GM18870 (cell line): ENCODE results near the gene SRPX.

Experiments used
- ATAC-seq: cut with Tn5 transposase; IDR thresholded peaks from one replicate; pipeline ENCODE4 v1.9.1; 2021; ENCODE audit warnings: moderate library complexity; ENCODE audit not compliant: unreplicated experiment

The SRPX gene

DNA sequence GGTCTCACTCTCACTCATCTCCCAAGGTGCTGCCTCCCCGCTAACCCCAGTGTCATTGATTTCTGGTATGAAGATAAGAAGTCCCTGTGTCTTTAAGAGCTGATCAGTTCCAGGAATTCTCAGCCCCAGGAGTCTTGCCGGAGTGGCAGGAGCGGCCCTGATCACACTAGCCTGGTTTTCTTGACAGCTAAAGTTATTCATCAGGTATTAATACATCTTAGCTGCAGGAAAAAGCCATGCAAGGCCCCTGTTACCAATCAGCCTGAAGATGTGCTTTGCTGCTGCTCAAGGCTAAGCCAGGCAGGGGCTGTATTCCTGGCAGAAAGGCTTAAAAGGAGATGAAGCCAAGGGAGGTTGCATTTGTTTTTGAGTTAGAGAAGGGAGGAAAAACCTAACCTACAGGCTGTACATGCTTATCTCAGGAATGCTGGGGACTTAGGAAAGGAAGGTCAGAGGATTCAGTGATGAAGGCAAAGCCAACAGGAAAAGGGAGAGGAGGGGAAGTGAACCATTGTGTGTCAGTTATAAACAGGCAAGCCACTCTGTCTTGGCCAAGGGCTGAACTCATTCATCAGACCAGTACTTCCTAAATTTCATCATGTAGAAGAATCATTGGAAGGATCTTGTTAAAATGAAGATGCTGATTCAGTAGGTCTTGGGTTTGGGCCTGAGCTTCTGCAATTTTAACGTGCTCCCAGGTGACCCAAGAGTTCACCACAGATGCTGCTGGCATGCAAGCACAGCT, 8.6 kb downstream of the SRPX start:
- ATAC-seq = no peak

GRCh38 chrX:38206542-38206941, 14.1 kb downstream of the SRPX start:
- no peak for ATAC-seq

DNA sequence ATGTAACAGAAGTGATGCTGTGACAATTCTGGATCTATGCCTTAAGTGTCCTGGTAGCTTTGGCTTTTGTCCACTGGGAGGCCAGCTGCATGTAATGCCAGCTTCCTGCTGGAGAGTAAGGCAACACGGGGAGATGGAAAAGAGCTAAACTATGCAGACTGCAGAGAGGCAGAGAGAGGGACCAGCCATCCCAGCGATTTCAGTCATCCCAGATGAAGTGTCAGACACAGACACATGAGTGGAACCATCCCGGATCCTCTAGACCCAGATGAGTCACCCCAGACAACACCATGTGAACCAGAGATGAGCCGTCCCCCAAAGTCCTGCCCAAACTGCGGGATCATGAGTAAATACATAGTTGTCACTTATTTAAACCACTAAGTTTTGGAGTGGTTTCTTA, 14.6 kb downstream of the SRPX start:
- no peak for ATAC-seq

DNA sequence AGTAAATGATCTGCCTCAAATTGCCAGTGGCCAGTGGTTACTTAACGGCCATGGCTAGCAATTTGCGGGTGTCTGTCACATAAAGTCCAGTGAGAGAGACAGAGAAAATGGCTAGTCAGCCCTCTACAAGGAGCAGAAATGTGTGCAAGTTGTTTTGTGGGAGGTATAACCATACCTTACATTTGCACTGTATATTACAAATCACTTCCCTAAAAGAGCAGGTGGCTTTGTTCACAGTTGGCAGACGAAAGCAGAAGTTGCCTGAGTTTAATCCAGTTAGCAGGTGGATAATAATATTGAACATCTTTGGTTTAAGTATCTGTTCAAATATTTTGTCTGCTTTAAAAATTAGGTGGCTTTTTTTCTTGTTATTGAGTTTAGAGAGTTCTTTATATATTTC, 15.6 kb downstream of the SRPX start:
- ATAC-seq = no peak

DNA sequence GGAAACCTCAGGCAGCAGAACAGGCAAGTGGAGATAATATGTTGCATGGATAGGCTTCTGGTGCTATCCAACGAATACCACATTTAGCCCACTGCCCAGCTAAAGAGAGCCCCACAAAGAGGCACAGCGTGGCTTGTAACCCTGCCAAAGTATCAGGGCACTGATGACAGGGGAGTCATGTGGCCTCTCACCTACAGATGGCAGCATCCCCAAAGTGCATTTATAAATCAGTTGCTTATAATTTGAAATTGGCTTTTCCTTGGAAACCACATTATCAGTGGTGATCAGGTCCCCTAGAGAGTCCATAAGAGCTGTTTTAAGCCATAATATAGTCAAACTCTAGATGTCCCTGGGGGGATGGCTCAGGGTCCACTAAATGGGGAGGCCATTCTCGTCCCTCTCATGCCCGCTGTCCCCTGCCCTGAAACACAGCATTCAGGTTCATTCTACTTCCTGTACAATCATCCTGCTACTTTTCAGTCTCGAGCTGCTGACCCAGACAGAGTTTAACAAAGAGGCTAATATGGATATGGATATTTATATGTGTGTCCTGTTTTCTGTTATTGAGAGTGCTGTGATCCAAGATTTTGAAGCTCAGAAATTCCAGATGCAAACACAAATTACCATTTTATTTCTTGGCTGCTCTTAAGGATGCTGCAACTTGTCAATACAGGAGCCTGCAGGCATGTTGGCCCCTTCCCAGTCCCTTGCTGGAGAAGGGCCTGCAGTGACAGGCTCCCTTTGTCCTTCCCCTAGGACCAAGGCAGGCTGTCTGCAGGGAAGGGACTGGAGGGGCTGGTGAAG, 28.5 kb downstream of the SRPX start:
- ATAC-seq = no peak

DNA sequence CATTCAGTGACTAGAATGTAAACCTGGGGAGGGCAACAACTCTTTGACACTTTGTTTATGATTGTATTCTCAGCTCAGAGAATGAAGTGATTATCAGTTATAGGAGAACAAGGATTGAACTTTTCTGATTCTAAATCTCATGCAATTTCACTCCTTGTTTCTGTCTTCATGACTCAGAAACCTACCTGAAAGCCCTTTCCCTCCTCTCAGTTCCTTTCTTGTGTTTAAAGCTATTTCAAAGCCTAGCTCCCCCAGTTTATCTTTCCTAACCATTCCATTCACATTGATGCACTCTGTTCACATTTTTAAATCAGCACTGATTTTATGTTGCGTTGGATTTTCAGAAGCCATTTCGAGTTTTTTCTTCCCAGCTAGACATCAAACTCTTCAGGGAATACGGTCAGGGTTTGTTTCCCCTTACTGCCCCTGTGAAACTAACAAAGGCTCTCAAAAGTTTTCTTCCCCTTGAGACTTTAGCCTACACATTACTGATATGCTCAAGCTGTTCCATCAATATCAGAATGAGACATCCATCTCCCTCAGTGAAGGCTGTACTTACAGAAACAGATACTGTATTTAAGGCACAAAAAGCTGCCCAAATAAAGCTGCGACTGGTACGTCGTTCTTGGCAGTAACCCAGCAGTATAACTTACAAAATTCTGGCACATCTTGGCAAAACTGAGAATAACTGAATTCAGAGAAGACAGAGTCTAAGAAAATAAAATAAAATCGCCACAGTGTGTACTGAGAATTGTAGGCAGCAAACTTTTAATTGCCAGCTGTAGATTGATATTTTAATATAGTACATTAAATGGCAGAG, 31.0 kb downstream of the SRPX start:
- ATAC-seq = no peak

- no peak for ATAC-seq
These were observed 37.1 kb downstream of the SRPX start for GRCh38 chrX:38183596-38183995.

GRCh38 chrX:38181357-38181756, 39.3 kb downstream of the SRPX start:
- ATAC-seq = no peak

DNA sequence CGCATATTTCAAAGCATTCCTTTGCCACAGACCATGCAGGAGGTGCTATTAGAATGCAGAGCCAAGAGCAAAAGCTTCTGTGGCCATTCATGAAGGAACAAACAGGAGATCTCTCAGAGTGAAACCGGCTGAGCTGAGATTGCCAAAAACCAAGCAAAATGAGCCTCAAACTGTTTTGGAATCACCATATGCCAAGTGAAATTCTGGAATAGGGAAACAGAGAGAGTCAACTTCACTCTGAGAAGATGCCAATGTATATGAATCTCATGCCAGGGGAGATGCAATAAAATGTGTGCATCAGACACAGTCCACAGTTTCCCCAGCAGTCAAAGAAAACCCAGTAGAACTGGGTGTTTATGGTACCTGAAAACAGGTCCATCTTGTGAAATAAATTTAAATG, 42.3 kb downstream of the SRPX start:
- no peak for ATAC-seq

DNA sequence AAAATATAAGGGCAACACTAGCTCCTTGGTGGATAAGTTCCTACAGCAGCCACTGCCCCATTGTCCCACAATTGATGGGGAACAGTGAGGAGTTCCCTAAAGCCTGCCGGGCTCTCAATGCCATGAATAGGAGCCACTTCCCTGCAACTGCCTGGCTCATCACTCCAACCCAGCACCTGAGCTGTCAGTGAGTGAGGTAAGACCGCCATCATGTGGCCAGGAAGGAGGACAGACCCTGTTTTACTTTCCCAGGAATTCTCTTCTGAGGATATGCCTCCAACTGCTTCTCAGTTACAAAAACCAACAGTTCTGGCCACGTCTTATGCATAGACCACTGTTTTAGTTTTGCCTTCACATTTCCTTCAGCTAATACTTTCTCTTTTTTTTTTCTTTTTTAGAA, 45.5 kb downstream of the SRPX start:
- ATAC-seq = no peak

DNA sequence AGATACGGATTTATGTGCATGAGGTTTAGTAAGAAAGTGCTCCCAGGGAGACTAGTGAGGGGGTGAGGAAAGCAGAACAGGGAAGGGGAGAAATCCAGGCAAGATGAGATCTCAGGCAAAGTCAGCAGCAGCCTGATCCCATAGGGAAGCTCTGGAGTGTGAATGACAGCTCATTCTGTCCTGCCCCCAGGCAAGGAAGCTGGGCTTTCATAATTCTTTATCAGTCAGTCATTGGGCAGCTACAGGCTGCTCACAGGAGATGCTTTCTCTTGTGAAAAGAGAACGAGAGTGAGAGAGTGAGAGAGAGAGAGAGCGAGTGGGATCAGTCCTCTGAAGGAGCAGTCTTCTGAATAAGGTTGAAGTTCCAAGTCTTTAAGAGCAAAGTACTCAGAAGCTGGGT, 48.1 kb downstream of the SRPX start:
- no peak for ATAC-seq

GRCh38 chrX:38170556-38170955, 50.1 kb downstream of the SRPX start:
- no peak for ATAC-seq

DNA sequence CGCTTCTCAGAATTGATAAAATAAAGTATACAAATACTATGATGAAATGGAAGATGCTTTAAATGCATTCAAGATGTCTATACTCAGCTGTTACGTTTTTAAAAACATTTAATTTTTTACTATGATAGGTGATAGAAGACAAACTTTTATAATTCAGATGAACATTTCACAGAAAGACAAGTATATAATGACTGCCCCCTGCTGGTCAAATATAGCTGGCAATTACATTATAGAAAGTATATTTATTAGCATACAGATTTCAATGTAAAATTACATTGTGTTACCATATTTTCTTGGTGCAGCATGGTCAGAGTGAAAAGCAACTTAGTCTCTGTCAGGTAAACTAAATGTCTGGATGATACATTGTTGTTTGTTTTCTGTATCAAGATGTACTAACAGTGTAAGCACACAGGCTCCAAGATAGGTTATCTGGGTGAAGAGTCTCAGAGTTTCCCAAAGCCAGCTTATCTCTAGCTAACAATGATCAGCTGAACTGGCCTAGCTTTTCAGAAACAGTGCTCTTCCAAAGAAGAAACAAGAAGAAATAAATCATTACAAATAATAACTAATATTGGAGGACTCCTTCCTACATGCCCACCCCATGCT, 54.1 kb downstream of the SRPX start:
- no peak for ATAC-seq

- ATAC-seq = no peak
These were observed 55.6 kb downstream of the SRPX start for GRCh38 chrX:38165023-38165422.

GRCh38 chrX:38163193-38163592, 57.5 kb downstream of the SRPX start:
- no peak for ATAC-seq

DNA sequence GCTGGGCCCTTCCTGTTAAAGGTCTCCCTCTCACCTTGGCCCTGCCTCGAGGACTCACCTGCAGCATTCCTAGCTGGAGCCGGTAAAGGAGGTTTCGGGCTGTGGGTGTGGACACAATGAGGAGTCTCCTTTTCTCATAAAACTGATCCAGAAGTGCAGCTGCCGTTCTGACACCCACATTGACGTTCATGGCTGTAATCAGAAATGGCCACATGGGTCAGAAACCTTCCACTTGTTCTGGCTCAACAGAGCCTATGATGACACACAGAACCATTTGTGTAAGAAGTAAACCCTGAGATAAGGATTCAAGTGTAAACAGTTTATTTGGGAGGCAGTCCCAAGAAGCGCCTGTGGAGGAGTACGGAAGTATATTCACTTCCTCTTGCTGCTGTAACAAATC, 63.8 kb downstream of the SRPX start:
- ATAC-seq = no peak

DNA sequence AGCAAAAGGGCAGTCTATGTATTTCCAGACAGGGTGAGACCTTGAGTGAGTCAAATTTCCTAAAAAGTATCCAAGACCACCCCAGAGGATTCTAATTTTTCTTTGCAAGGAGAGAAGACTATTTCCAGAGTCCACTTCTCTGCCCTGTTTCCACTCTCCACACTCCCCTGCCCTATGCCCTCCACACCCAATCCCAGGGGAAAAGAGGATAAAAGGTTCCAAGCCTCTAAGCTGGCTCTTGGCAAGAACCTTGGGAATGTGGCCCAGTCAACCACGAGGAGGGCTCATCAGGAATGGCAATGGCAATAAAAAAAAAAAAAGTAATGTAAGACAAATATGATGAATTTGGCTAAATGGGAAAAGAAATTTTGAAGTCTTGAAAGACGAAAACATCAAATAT, 65.9 kb downstream of the SRPX start:
- ATAC-seq = no peak

DNA sequence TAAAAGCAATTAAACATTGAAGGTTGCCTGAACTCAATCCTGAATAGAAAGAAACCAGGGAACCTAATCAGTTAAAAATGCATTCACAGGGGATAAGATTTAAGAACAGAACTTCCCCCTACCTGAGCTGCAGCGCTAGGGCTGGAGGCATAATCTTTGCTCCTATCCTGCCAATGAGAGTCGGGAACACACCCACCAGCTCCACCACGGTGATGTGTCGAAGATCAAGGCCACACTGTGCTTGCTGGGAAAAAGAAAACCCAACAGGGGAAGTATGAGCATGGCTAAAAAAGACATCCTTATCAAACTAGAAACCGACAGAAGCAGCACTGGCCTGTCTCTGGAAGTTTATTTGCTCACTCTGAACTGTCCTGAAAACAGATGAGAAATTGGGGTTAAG, 66.3 kb downstream of the SRPX start:
- no peak for ATAC-seq

DNA sequence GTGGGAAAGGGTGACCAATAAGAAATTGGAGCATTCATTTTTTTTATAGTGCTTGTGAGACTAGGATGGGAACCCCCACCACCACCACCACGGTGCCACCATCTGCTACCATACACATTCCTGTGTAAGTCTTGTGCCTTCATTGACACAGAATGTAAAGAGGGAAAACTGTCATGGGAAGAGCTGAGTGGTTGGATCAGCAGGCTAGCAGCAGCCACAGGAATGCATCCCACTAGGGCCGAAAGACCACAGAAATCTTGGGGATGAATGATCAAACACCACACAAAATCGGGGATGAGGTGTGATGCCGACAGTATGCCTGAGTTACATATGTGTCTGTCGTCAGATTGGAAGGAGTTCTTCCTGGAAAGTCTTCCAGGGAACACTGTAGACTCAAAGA, 69.2 kb downstream of the SRPX start:
- no peak for ATAC-seq

DNA sequence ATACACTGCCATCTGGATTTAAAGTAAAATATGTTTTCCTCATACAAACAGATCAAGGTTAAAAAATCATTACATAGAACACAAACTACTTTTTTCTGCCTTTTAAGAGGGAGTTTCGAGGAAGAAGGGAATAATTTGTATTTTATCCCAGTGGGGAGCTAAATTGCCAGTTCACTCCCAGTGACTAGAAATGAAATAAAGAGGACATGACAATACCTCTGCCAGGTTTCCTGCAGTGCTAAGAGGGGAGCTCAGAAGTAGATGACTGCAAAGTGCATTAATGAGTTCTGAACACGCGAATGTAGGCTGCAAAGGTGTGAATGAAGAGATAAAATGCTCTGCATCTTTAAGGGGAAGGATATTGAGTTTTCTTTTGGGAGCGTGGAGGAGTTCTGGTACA, 69.7 kb downstream of the SRPX start:
- ATAC-seq = no peak

GRCh38 chrX:38149016-38149415, 71.7 kb downstream of the SRPX start:
- ATAC-seq = no peak
